DMS114 treated with DMSO at 0.1 percent for 48 hours (cell line): ENCODE results near the gene S100Z.
"Not testable (repeated sequence)": the region's sequence is repeated elsewhere in the genome, so short reads cannot be mapped to it uniquely, and the experiment has no call there.

Experiments used
- DNase-seq: peaks from one replicate; lab custom pipeline; 2025; ENCODE audit not compliant: unreplicated experiment; lab: John Stamatoyannopoulos, UW

S100Z gene

GRCh38 chr5:76945238-76945637, 95.4 kb downstream of the S100Z start:
- not testable (repeated sequence) for DNase-seq

GRCh38 chr5:76946090-76946489, 96.3 kb downstream of the S100Z start:
- no peak for DNase-seq

- no peak for DNase-seq
These were observed 97.3 kb downstream of the S100Z start for GRCh38 chr5:76947082-76947503.

GRCh38 chr5:76952795-76953536, 103.2 kb downstream of the S100Z start, which contains the start of gene CRHBP:
TSS of gene CRHBP (plus strand) at chr5:76953045. CDS start at chr5:76953135, 90 bp downstream.
- peak; percentile 10 for DNase-seq

- no peak for DNase-seq
These were observed 104.0 kb downstream of the S100Z start for GRCh38 chr5:76953551-76954382.

GRCh38 chr5:76954383-76954763, 104.6 kb downstream of the S100Z start:
- no peak for DNase-seq

GRCh38 chr5:76956033-76956432, 106.2 kb downstream of the S100Z start:
- DNase-seq, result no peak

- DNase-seq, result no peak
These were observed 109.4 kb downstream of the S100Z start for GRCh38 chr5:76958991-76959767.

- DNase-seq, result no peak
These were observed 110.3 kb downstream of the S100Z start for GRCh38 chr5:76960004-76960625.

- no peak for DNase-seq
These were observed 114.2 kb downstream of the S100Z start for GRCh38 chr5:76964060-76964459.
